GM10847 (cell line): ENCODE results near the gene THSD7A.

Source experiments
- POLR2A ChIP-seq: IDR thresholded peaks from 2 replicates; pipeline ENCODE4 v1.6.1; 2011; ENCODE audit not compliant: insufficient read length; ENCODE audit errors: extremely low read depth

Gene THSD7A

GRCh38 chr7:11648980-11649379 is 183.0 kb downstream of the THSD7A start:
- no peak for TF ChIP-seq POLR2A

- TF ChIP-seq POLR2A = no peak
Observed at GRCh38 chr7:11648101-11648500, 183.9 kb downstream of the THSD7A start.

GRCh38 chr7:11642841-11643240 is 189.2 kb downstream of the THSD7A start:
- no peak for TF ChIP-seq POLR2A

- TF ChIP-seq POLR2A = no peak
Observed at GRCh38 chr7:11642276-11642675, 189.7 kb downstream of the THSD7A start.

GRCh38 chr7:11638011-11638774 is 193.8 kb downstream of the THSD7A start:
- no peak for TF ChIP-seq POLR2A

- no peak for TF ChIP-seq POLR2A
Observed at GRCh38 chr7:11636274-11636673, 195.7 kb downstream of the THSD7A start.

- no peak for TF ChIP-seq POLR2A
Observed at GRCh38 chr7:11633310-11633709, 198.7 kb downstream of the THSD7A start.

GRCh38 chr7:11630355-11630754 is 201.6 kb downstream of the THSD7A start:
- no peak for TF ChIP-seq POLR2A

GRCh38 chr7:11625669-11626068 is 206.3 kb downstream of the THSD7A start:
- TF ChIP-seq POLR2A = no peak

- no peak for TF ChIP-seq POLR2A
Observed at GRCh38 chr7:11623093-11623678, 208.8 kb downstream of the THSD7A start.

- TF ChIP-seq POLR2A = no peak
Observed at GRCh38 chr7:11620406-11621253, 211.4 kb downstream of the THSD7A start.

- TF ChIP-seq POLR2A = no peak
Observed at GRCh38 chr7:11616466-11616865, 215.5 kb downstream of the THSD7A start.

- TF ChIP-seq POLR2A = no peak
Observed at GRCh38 chr7:11615174-11615573, 216.8 kb downstream of the THSD7A start.

- no peak for TF ChIP-seq POLR2A
Observed at GRCh38 chr7:11613292-11613930, 218.6 kb downstream of the THSD7A start.

GRCh38 chr7:11612737-11613136 is 219.3 kb downstream of the THSD7A start:
- TF ChIP-seq POLR2A = no peak
